ENCODE results near the gene FILIP1.
A peak's percentile ranks its signal among the peaks of the same experiment; 100 is the strongest.

The FILIP1 gene

DNA sequence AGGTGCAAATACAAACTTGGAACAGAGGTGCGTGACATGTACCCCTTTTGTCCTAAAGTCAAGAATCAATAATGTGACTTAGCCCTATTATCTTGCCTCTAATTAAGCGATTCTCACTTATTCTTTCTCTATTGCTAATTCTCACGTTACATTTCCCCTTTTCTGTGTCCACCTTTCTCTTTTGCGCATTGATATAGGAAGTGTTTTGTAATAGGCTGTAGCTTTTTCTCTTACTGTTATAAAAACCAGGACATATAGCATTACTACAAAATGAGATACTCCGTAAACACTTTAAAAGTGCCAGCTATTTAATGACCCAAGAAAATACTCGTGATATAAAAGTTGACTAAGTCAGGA, 208.3 kb downstream of the FILIP1 start:
- DNase-seq, result peak; percentile 54

DNA sequence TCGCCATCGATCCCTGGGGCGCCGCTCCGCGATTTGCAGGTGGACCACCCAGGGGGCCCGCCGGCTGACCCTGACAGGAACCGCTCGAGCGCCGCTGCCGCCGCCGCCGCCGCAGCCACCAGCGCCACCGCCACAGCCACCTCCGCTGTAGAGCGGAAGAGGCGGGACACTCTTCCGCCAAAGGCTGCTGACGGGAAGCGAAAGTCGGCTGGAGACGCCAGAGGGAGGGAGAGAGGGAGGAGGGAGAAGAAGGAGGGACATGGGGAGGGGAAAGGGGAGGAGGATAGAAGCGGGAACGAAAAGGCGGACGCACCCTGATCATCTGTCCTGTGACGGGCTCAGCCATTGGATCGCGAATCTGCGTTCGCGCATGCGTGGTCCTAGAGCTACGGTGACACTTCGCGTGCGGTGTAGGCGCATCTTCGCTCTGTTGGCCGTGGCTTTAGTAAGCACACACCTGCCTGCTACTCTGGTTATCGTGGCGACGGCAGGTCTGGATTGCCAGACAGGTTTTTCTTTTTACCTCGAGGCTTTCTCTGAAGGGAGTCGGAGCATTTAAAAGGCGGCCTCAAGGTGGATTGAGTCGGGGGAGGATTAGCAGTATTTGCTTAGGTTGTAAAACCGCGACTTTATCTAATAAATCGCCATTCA, 208.8 kb downstream of the FILIP1 start, which contains the start of gene TMEM30A:
TMEM30A (minus strand) TSS at position 161 of the 651 bp plus-strand sequence; CDS start at position 7, 154 bp downstream.
- peak; percentile 99 for DNase-seq

DNA sequence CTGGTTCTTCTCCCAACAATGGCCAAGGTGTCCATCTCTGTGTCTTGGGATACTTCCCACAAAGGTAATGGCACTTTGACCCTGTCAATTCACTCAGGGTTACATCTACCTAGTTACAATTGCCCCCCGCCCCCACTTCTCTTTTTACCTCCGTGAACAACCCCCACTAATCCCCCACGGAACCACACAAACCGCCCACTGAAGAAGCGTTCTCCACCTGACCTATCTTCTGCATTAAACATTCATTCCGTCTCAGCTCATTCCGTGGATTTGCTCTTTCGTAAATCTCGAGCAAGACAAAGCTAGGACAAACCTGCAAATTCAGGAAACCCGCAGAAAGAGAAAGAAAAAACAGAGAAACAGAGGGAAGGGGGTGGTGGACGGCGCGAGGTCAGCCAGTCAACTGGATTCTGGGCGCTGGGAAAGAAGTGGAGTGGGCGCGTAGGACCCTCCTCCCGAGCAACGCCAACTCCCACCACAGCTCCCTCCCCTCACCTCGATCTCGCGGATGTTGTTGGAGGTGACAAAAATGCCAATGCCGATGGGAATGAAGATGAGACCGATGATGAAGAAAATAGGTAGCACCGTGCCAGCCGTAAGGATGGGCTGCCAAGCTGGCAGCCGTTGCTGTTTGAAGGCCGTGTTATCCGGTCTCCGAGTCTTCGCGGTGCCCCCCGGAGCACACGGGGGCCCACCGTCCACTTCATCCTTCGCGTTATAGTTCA, 209.5 kb downstream of the FILIP1 start:
- DNase-seq, result peak; percentile 57

DNA sequence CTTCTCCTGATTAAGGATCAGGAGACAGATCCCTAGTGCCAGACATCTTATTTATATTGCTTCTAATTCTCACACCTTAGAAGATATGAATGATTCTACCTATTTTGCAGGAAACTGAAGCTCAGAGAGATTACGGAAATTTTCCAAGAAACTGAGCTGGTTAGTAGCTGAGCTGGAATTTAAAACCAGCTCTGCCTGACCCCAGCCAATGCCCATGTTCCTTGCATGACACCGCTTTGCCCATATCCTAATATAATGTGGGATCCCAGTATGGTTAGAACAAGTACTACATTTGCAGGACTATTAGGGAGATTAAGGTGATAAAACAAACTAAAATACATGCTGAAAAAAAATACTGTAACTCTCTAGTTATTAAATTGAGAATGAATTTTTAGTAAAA, 210.9 kb downstream of the FILIP1 start:
- no peak for DNase-seq

DNA sequence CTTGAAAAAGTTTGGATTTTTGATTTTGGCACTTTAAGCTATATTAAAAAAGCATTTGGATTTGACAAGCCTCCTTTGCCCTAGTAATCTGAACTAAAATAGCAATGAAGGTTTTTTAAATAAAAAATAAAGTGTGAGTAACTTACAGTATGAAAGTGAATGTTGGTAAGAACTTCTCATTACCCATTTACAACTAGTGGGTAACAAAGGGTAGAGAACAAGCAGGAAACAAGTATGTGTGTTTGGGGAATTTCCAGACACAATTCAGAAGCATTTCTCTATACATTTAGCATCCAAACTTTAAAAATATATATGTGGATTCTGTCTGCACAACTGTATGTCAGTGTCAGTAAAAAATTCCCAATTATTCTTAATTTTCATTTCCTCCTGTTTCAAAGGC, 211.9 kb downstream of the FILIP1 start:
- no peak for DNase-seq

DNA sequence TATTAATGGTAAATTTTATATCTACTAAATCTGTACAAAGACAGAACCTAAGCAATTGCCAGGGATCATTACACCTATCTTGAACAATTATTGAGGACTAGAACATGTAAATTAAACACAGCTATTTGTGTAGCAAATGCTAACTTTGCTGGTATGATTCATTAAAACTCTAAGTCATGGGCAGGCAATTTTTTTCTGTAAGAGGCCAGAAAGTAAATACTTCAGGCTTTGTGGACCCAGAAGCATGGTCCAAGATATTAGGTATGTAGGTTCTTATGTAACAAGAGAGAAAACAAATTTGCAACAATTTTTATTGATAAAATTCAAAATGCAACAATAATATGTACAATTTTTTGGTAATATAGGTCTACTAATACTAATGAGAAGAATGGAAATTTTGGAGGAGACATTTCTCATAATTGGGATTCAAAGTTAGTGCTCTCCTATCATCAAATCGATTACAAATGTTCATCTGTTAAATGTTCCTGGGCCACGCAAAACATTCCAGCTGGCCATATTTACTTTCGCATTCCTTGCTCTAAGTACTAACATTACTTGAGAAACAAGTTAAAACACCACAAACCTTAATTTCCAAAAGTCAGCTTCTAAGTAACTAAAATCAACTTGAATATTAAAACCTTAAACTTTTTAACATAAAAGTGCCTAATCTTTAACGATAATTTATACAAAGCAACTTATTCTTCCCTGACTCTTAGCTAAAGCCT, 213.3 kb downstream of the FILIP1 start:
- no peak for DNase-seq

DNA sequence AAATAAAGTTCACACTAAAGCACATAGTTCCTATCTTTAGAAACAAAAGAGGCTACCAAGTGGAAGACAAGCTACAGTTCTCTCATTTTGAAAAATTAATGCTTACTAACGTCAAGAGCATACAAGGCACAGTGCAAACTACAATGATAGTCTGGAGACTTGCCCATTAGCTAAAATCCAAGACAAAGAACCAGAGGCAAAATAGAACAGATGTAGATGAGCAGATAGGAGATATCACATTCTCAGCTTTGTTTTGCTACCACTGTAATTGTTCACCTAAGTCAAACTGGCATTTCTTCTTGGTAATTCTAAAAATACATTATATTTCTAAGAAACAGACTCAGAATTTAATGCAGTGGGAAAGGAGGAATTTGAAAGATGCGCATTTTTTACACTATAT, 214.2 kb downstream of the FILIP1 start:
- no peak for DNase-seq

DNA sequence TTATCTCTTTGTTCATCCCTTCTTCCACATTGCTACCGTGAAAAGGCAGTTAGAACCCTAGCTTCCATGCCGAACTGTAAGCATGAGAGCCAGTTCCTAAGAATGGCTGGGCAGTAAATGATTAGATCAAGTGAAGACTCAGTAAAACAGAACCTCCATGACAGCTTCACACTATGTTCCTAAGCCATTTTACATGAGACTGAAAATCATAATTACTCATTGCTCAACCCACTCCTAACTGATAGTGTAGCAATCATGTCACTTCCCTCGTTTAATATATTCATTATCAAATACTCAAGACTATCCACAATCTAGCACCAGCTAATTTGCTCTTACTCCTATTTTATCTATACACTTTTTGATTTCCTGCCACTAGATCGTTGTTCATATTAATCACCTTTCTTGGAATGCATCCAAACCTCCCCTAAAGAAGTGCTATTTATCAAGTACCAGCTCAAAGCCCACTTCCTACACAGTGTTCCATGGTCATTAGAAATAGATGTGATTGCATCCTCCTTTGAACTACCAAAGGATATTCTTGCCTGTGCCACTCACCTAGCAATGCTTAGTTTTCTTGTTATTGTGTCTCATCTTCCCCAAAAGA, 215.0 kb downstream of the FILIP1 start:
- DNase-seq, result no peak

DNA sequence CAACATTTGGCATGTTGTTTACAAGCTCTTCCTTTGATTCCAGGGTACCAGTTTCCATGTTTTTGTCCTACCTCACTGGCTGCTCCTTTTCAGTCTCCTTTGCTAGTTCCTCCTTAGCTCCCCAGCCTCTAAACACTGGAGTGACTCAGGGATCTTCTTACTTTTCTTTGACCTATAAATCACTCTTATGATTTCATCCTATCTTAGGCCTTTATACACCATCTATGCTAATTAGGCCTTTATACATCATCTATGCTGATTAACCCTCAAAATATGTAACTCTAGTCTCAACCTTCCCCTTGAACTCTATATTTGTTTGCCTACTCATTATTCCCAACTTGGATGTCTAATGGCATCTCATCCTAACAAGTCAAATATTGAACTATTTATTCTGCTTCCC, 218.5 kb downstream of the FILIP1 start:
- DNase-seq, result no peak

DNA sequence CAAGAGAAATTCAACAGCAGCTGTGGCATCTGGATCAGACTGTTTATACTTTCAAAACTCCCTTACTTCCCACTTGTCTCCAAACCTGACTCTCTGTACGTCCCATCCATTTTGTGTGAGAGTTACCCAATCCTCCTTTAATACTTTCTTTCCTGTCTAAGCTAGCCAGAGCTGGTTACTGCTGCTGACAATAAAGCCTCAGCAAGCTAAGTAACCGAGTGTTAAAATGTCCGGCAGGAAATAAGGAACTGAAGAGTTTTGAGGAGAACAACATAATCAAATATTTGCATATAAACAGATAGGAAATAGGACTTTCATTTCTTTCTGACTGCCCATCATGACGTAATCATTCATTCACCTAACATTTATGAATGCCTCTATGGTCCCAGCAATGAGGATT, 220.6 kb downstream of the FILIP1 start:
- DNase-seq, result no peak

DNA sequence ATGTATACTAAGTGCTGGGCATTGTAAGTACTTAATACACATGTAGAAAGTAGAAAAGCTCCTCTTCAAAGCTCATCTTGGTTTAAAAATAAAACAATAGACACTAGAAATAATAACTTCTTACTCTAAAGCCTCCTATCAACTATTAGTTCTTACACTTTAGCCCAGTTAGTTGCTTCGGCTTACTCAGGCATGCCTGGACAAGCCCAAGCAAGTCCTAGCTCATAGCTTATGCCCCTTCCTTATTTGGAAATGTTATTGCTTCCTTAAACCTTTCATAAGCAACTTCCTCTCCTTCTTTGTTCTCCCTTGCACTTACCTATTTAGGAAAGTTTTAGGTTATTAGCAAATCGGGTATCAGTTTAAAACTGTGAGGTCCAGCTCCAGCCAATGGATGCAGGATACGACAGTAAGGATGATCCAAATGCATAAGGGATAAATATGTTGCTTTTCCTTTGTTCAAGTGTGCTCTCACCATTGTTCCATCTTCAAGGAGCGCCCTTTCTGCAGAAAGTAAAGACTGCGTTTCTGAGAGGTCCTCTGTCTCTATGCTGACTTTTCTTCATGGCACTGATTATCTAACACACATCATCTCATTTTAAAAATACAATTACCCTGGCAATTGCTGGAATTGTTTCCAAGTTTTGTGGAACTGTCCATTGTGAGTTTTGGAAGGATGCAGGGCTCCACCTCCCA, 221.3 kb downstream of the FILIP1 start:
- no peak for DNase-seq

DNA sequence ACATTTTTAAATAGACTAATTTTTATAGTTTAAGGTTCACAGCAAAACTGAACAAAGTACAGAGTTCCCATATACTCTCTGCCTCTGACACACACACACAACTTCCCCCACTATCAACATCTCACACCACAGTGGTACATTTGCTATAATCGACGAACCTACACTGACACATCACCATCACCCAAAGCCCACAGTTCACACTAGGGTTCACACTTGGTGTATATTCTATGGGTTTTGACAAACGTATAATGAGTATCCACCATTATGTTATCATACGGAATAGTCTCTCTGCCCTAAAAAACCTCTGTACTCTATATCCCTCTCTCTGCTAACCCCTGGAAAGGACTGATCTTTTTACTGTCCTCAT, 224.6 kb downstream of the FILIP1 start:
- no peak for DNase-seq

DNA sequence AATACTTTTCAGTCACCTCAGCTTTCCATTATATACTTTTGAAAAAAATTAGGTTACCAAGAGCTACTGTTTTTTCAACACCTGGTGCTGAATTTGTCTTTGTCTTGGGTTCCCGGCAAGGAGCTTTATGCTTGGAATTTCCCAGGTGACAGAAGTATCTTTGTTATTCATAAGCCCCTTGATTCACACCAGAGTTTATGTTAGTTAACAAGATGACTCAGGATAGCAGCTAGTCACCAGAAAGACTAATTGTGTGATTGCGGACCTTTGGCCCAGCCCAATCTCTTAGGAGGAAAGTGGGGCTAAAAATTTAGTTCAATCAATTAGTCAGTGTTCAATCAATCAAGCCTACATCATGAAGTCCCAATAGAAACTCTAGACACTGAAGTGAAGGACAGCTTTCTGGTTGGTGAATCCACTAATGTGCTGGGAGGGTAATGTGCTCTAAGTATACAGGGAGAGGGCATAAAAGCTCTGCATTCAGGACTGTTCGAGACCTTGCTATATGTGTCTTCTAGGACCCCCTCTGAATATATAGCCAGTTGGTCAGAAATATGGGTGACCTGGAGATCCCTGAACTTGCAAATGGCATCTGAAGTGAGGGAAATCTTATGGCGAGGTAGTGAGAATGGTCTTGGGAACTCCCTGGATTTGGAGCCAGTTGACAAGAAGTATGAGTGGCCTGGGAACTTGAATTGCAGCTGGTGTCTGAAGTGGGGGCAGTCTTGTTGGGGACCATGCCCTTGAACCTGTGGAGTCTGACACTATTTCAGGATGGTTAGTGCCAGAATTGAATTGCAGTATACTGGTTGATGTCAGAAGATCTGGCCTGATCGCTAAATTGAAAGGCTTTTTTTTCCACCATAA, 225.2 kb downstream of the FILIP1 start:
- DNase-seq, result no peak

DNA sequence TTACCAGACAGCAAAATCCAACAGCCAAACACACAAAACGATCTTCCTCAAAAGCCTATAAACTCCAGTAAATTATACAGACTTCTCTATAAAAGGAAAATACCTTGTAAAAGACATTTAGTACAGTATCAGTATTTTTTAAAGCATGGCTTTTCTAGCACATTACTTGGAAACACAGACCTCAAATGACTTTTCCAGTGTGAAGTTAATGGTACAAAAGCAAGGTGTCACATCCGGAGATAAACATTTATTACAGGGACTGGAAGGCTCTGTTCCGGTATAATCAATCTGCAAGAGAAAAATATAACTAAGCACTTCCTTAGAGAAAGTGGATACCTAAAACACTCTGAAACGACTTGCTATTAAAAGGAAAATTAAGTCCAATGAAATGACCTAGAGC, 226.1 kb downstream of the FILIP1 start:
- DNase-seq, result no peak

DNA sequence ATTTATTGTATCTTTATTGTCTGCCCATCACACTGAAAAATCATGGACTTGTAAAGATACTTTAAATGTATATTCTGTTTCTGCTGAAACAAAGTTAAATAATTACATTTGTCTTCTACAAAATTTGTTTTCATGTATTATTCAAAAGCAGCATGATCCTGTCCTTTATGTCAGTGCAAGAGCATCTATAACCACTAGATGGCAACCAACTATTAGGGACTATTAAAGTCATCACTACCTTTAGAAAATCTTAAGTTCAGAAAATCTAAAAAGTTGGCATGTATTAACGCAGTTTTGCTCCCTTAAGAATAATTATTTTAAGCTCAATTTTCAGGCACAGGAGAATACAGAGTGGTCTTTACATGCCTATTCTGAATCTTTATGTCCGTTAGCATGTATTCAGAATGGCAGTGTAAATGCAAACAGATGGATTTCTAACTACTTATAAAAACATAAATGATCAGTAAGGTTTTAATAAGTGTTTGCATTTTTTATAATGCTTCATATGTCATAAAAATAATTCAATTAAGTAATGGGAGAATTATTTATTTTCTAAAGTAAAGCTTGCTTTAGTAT, 226.8 kb downstream of the FILIP1 start:
- peak; percentile 22 for DNase-seq

DNA sequence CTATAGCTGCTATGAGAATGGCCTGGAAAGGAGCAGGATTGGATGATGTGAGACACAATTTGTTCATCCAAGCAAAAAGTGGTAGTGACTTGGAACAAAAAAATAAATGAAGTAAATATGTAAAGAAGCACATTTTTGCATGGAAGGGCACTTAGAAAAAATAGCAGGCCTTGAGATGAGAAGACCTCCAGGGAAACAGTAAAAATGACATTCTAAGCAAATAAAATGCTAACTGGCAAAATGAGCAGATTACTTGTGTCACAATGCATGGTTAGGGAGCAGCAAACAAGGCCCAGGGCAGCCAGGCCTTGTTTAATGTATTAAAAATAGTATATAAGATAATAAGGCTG, 230.2 kb downstream of the FILIP1 start:
- no peak for DNase-seq

DNA sequence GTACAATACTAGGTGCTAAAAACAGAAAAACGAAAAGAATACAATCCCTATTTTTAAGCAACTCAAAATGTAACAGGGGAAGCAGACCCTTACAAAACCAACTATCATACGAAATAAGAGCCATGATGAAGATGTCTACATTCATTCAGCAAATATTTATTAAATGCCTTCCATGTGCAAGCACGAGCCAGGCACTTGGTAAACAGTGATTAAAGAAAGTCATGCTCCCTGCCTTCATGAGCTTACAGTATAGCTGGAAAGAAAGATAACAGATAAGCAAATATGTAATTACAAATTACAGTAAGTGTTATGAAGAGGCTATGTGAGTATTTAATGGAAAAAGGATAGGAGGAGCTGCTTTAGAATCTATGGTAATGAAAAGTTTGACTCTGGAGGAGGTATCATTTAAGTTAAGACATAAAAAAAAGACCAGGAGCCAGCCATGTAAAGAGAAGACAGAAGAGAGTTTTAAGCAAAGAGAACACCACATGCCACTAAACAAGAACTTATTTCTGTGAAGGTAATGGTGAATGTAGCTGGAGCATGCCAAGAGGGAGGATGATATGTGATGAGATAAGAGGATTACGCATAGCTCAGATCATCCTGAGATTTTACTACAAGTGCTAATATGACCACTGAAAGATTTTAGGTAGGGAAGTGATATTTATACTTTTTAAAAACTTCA, 230.7 kb downstream of the FILIP1 start:
- DNase-seq, result no peak

DNA sequence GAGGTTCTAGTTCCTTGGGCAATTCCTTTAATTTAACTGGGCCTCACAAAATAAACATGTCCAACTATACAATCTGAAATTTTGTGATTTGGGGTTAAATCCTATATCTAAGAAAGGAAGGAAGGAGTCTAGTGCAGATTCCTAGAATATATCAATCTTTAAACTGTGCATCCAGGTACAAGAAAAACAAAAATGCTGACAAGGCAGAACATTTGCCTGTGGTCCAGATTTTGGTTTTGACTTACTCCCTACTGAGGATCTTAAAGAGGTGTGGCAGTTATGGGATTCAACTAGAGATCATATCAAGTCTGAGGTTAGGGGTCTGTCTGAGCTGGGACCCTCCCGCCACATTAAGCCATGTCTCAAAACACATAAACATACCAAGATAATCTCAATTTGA, 232.3 kb downstream of the FILIP1 start:
- no peak for DNase-seq

DNA sequence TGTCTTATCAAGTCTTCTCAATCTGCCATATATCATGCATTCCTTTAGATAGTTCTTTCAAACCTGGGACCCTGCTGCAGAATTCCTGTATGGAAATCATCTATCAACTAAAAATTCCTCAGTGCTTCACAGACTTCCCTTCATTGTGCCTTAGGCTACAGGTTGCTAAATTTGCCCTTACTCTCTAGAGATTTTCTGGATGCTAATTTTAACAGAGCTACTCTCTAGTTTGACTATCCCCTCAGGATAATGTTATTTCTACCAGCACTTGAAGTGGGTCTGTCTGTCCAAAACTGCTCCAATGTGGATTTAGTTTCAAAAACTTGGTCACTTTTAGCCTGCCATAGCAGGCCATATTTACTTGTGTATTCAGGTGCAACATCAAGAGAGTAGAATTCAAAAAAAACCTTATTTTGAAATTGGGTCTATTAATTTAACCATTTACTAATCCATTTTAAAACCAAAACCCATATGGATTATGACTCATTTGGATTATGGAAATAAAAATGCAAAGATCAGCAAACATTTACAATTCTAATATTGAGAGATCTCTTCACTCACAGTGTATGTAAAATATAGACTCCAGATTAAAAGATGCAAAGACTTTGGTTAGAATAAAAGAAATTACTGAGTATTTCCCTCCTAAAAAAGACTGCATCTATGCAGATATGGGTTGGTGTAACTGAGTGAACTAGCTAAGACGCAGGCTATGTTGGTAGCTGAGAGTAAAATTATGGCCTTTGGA, 236.1 kb downstream of the FILIP1 start:
- no peak for DNase-seq

DNA sequence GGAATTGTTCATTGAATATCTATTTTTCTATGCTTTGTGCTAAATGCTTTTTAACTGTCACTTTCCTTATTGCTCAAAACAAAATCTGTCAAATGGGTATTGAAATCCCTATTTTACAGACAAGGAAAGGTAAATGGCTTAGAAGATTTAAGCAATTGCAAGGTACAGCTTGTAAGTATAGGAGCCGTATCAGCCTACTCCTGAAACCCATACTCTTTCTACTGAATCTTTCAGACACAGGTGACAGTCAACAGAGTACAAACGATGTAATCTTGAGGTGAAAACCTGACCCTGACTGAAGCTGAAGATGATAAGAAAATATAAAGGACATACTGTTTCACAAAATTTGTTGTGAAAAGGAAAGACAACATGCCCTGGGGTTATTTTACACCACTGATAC, 243.0 kb downstream of the FILIP1 start:
- no peak for DNase-seq

DNA sequence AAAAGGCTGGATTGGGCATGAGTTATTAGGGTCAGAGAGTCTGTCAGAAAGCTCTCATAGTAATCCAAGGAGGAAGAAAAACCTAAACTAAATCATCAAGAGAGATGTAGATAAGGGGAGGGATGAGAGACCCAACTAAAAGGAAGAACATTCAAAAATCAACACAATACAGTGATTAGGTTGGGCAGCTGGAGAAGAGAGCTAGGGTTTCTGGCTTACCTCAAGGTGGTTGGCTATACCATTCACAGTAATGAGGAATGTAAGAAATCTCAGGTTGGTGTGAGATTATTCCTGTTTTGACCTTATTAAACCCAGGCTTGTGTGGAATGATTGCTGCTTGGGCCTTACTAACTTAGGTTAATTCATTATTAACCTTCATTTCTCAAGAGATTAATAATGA, 243.8 kb downstream of the FILIP1 start:
- no peak for DNase-seq

Data from NCI-H1092 treated with DMSO at 0.1 percent for 48 hours (cell line).